GM12892 (cell line): Measurements from ENCODE around the gene MMP27.

Experiments
- POLR2A ChIP-seq: IDR thresholded peaks from 2 replicates; pipeline ENCODE4 v1.6.1; 2011; ENCODE audit warnings: low read depth, low read length, control low read depth
- POLR2AphosphoS5 ChIP-seq: IDR thresholded peaks from 2 replicates; pipeline ENCODE4 v1.6.1; 2011; ENCODE audit warnings: low read depth, low read length, control low read depth
- TAF1 ChIP-seq: IDR thresholded peaks from 2 replicates; pipeline ENCODE4 v1.6.1; 2011; ENCODE audit warnings: low read depth, mild to moderate bottlenecking, control low read depth, low read length, borderline replicate concordance

DNA sequence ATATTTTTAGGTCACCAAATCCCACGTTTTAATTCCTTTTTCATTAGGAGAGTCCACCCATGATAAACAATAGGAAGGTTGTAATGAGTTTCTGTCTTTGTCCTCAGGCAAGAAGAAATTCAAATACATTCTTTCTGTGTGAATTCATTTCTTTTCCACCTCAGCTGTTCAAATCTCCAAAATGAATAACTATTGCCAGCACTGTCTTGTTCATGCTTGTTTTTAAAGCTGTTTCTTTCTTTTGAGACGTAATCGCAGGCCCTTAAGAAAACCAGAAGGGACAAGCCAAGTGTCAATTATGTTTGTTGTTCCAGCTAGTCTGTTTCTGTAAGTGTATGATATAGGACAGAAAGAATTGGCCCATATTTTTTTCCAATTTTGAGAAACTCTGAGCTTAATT is 20.2 kb downstream of the MMP27 start:
- TF ChIP-seq POLR2AphosphoS5 (no peak), POLR2A (no peak), TAF1 (no peak)
